Keratinocyte (primary cell): ENCODE results near the gene PRIMA1. TPM values are rescaled to one million over a fixed set of nuclear protein-coding genes. Genes with fewer than 3 reads are reported as not detected.

Experiments used
- DNase-seq: peaks from one replicate; pipeline ENCODE4 v3.0.0-alpha.2; 2011; ENCODE audit warnings: low read depth, missing footprints, low spot score
- FAIRE-seq: peaks from 2 replicates; lab custom pipeline; 2011; peaks lifted over from hg19 to GRCh38; lab: Jason Lieb, UNC
- H2AFZ ChIP-seq: 2 replicates; pipeline ENCODE4 v1.6.0; 2012; ENCODE audit warnings: low read length, control low read depth, inconsistent platforms; ENCODE audit not compliant: control insufficient read depth
- H3K27ac ChIP-seq: 2 replicates; pipeline ENCODE4 v1.5.1; 2011; ENCODE audit warnings: low read length; ENCODE audit not compliant: control insufficient read depth, insufficient read depth
- H3K27me3 ChIP-seq: 3 replicates; pipeline ENCODE4 v1.6.0; 2011; ENCODE audit warnings: low read length; ENCODE audit not compliant: control insufficient read depth, insufficient read depth; ENCODE audit errors: extremely low read depth
- H3K36me3 ChIP-seq, 2 experiments: 2 replicates in 1 of 2; 3 replicates in 1 of 2; pipeline ENCODE4 v1.5.1; 2011; ENCODE audit warnings: low read length in 2 of 2, mild to moderate bottlenecking in 1 of 2; ENCODE audit not compliant: control insufficient read depth in 2 of 2, insufficient read depth in 2 of 2; ENCODE audit errors: extremely low read depth in 1 of 2
- H3K4me1 ChIP-seq: 3 replicates; pipeline ENCODE4 v1.5.1; 2011; ENCODE audit warnings: low read length; ENCODE audit not compliant: control insufficient read depth, insufficient read depth; ENCODE audit errors: extremely low read depth
- H3K4me2 ChIP-seq: 3 replicates; pipeline ENCODE4 v1.6.0; 2011; ENCODE audit warnings: low read depth, low read length; ENCODE audit not compliant: control insufficient read depth, insufficient read depth; ENCODE audit errors: extremely low read depth
- H3K4me3 ChIP-seq, 3 experiments: fragments of 200-600 bp in 1 of 3; sonication (generic) in 1 of 3; 2 replicates in 2 of 3; 3 replicates in 1 of 3; pipeline ENCODE4 v1.5.1; 2011 to 2016; ENCODE audit warnings: low read length in 3 of 3, mild to moderate bottlenecking in 3 of 3, control low read depth in 2 of 3, inconsistent platforms in 1 of 3, low read depth in 1 of 3, mixed read lengths in 1 of 3, mixed run types in 1 of 3, moderate library complexity in 1 of 3; ENCODE audit not compliant: control insufficient read depth in 2 of 3, insufficient read depth in 2 of 3; ENCODE audit errors: extremely low read depth in 1 of 3
- H3K79me2 ChIP-seq: 2 replicates; pipeline ENCODE4 v1.6.0; 2012; ENCODE audit warnings: low read length; ENCODE audit not compliant: control insufficient read depth, insufficient read depth
- H3K9ac ChIP-seq: 3 replicates; pipeline ENCODE4 v1.6.0; 2011; ENCODE audit warnings: low read length; ENCODE audit not compliant: control insufficient read depth, insufficient read depth; ENCODE audit errors: extremely low read depth
- H3K9me1 ChIP-seq: 3 replicates; pipeline ENCODE4 v1.6.0; 2011; ENCODE audit warnings: low read length; ENCODE audit not compliant: control insufficient read depth, insufficient read depth; ENCODE audit errors: extremely low read depth
- H3K9me3 ChIP-seq: 2 replicates; pipeline ENCODE4 v1.5.1; 2012; ENCODE audit warnings: low read depth, low read length; ENCODE audit not compliant: control insufficient read depth
- H4K20me1 ChIP-seq: 3 replicates; pipeline ENCODE4 v1.6.0; 2011; ENCODE audit warnings: low read length; ENCODE audit not compliant: control insufficient read depth, insufficient read depth; ENCODE audit errors: extremely low read depth
- EZH2 ChIP-seq: IDR thresholded peaks from one replicate; pipeline ENCODE4 v1.6.1; 2012; ENCODE audit warnings: inconsistent platforms, mild to moderate bottlenecking, low read length, moderate library complexity
- dilution Hi-C: fragments of 300-500 bp; cut with MboI; formaldehyde crosslinking; loops from one replicate; pipeline ENCODE4 v1.7.0; 2020; ENCODE audit warnings: low sequenced_read_pairs; ENCODE audit not compliant: extremely low pct_ligation_motif_present
- polyA plus RNA-seq, 5 experiments: library from polyadenylated mRNA; depleted of rRNA in 3 of 5; stranded (reverse) in 3 of 5; stranded (forward) in 1 of 5; unstranded in 1 of 5; fragments of >200 nt; gene quantifications; 1 replicate in 1 of 5; 2 replicates in 3 of 5; 3 replicates in 1 of 5; pipeline versions ENCODE4 v1.2.1 to v1.2.3, GENCODE V29; 2011 to 2012; ENCODE audit warnings: missing spikeins in 2 of 5, low read depth in 1 of 5, low replicate concordance in 1 of 5
- TF ChIP-seq, protein P1 (sequence below), 3 experiments: IDR thresholded peaks in 1 of 3; conservative IDR thresholded peaks in 1 of 3; optimal IDR thresholded peaks in 1 of 3; 2 replicates in 2 of 3; 3 replicates in 1 of 3; pipeline versions ENCODE3 to v1.5.1; 2011; ENCODE audit warnings: low read length in 3 of 3, mild to moderate bottlenecking in 3 of 3, moderate library complexity in 2 of 3, control low read depth in 1 of 3, inconsistent platforms in 1 of 3; ENCODE audit not compliant: insufficient read depth in 2 of 3; ENCODE audit errors: extremely low read depth in 1 of 3

PRIMA1 gene
- polyA plus RNA-seq, 1 donor (not counting 4 experiments of a cell fraction or from before 2014, with no cell fraction given) = not detected

DNA sequence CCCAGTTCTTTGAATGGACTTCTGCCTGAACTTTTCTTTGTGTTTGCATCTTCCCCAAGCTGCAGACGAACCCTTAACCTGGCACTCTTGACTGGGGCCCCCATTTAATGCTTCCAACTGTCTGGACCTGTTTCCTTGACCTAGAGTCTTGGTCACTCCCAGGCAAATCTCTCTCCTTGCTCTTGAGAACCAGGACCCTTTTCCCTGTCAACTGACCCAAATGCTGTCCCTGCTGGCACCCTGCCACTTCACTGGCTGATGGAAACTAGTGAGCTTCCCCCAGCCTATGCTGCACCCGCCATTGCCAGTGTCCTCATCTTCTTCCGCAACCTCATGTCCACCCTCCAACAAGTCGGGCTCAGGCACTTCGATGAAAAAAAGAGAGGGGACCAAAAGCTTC lies 79.5 kb downstream of the PRIMA1 start:
- H3K9me1 ChIP-seq = no peaks in the 10 kb centered on the region
- no peak for TF ChIP-seq EZH2
- TF ChIP-seq, protein P1, sequence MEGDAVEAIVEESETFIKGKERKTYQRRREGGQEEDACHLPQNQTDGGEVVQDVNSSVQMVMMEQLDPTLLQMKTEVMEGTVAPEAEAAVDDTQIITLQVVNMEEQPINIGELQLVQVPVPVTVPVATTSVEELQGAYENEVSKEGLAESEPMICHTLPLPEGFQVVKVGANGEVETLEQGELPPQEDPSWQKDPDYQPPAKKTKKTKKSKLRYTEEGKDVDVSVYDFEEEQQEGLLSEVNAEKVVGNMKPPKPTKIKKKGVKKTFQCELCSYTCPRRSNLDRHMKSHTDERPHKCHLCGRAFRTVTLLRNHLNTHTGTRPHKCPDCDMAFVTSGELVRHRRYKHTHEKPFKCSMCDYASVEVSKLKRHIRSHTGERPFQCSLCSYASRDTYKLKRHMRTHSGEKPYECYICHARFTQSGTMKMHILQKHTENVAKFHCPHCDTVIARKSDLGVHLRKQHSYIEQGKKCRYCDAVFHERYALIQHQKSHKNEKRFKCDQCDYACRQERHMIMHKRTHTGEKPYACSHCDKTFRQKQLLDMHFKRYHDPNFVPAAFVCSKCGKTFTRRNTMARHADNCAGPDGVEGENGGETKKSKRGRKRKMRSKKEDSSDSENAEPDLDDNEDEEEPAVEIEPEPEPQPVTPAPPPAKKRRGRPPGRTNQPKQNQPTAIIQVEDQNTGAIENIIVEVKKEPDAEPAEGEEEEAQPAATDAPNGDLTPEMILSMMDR (optimal IDR thresholded peaks at IDR 0.05 in 1 of 3, IDR thresholded peaks at IDR 0.05 in 1 of 3, conservative IDR thresholded peaks at IDR 0.05 in 1 of 3; ENCODE audit: extremely low read depth in 1 of 3, insufficient read depth in 2 of 3, low read length in 3 of 3) = no peak
- no peak overlapping the region for H3K4me2 ChIP-seq
- H3K27me3 ChIP-seq = no peaks in the 10 kb centered on the region
- no peaks in the 10 kb centered on the region for H3K9me3 ChIP-seq
- H3K4me3 ChIP-seq = no peak overlapping the region
- dilution Hi-C loops = no loop called here
- no peaks in the 10 kb centered on the region for H4K20me1 ChIP-seq
- H3K9ac ChIP-seq = no peak overlapping the region
- no peak for DNase-seq
- H3K36me3 ChIP-seq = no peaks in the 10 kb centered on the region
- FAIRE-seq = no peak
- H3K4me1 ChIP-seq = no peaks in the 10 kb centered on the region
- H2AFZ ChIP-seq = no peak overlapping the region
- no peaks in the 10 kb centered on the region for H3K79me2 ChIP-seq
- no peak overlapping the region for H3K27ac ChIP-seq

DNA sequence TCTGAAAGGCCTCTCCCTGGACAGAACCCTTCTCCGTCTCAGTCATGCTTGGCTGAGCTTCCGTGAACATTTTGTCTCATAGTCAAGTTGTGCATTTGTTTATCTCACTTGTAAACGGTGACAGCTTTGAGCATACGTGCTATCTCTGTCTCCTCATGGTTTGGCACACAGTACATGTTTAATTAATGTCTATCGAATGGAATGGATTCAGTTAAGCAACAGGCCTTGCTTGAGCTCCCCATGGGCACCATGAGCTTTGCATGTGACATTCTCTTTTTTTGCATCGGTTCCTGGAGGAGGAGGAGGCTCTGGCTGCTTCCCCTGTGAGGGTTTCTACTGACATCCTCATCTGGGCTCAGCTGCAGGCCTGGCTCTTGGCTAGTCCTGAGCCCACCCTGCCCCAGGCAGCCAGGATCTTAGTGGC lies 80.0 kb downstream of the PRIMA1 start:
- dilution Hi-C loops = no loop called here
- H3K79me2 ChIP-seq = no peaks in the 10 kb centered on the region
- TF ChIP-seq EZH2 = no peak
- TF ChIP-seq, protein P1 (optimal IDR thresholded peaks at IDR 0.05 in 1 of 3, IDR thresholded peaks at IDR 0.05 in 1 of 3, conservative IDR thresholded peaks at IDR 0.05 in 1 of 3; ENCODE audit: extremely low read depth in 1 of 3, insufficient read depth in 2 of 3, low read length in 3 of 3) = no peak
- FAIRE-seq (no peak), DNase-seq (no peak)
- H3K27me3 ChIP-seq = no peaks in the 10 kb centered on the region
- H3K9ac ChIP-seq = no peak overlapping the region
- H3K27ac ChIP-seq = no peak overlapping the region
- no peaks in the 10 kb centered on the region for H3K4me1 ChIP-seq
- H4K20me1 ChIP-seq = no peaks in the 10 kb centered on the region
- H3K9me1 ChIP-seq = no peaks in the 10 kb centered on the region
- no peak overlapping the region for H3K4me3 ChIP-seq
- H3K4me2 ChIP-seq = no peak overlapping the region
- H3K9me3 ChIP-seq = no peaks in the 10 kb centered on the region
- H2AFZ ChIP-seq = no peak overlapping the region
- no peaks in the 10 kb centered on the region for H3K36me3 ChIP-seq
